ENCODE data around the gene MPZL2.

Gene MPZL2

DNA sequence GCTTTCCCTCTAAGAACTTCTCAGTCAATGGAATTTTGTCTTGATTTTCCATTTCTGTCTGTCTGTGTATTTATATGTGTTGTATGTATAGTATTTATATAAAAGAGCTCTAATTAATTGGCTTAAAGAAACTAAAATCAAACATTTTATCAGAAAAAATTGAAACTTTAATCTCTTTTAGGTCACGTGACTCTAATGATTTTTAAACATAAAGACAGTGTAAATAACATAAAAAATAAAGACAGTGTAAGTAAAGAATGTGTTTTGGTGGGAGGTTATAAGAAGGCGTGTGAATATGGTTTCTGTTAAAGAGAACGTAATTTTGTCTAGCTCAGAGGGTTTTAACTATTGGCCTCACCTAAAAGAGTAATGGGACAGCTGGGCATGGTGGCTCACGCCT is 41.7 kb downstream of the MPZL2 start:
- TF ChIP-seq CTCF (conservative IDR thresholded peaks at IDR 0.05; ENCODE audit: low read depth): no peak
- ChIA-PET POLR2A (ENCODE audit: low non-redundant PET) (no interaction called here), CTCF (interaction anchor here (0.7 kb wide), 1 partner anchor 482 kb away, joined by 5 read pairs; no protein-coding TSS in a partner anchor)
- no peak for DNase-seq (ENCODE audit: low spot score)
- H3K27ac ChIP-seq: no peak overlapping the region

GRCh38 chr11:118221419-118221818 is 42.7 kb downstream of the MPZL2 start:
- no peak for DNase-seq (ENCODE audit: low spot score)
- H3K27ac ChIP-seq: no peak overlapping the region
- CTCF ChIA-PET: no interaction called here
- POLR2A ChIA-PET (ENCODE audit: low non-redundant PET): no interaction called here
- TF ChIP-seq CTCF (conservative IDR thresholded peaks at IDR 0.05; ENCODE audit: low read depth): no peak

DNA sequence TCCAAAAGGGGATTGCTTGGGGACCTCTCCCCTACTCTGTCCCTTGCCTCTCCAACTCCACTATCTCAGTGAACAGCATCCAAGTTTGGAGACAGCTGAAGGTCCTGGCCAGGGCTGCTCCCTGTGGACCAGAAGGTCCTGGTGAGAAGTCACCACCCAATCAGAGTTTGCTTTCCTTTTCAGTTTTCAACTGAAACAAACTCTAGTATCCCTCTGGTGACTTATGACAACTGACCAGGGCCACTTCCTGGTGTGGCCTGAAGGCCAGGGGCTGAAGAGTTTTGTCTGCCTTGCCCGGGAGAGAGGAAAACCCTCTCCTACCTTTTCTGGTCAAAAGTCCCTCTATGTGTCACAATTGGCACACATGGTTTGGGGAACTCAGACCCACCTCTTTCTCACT is 44.4 kb downstream of the MPZL2 start:
- CTCF ChIA-PET: no interaction called here
- POLR2A ChIA-PET (ENCODE audit: low non-redundant PET): no interaction called here
- no peak for TF ChIP-seq CTCF (conservative IDR thresholded peaks at IDR 0.05; ENCODE audit: low read depth)
- no peak for DNase-seq (ENCODE audit: low spot score)
- H3K27ac ChIP-seq: no peak overlapping the region

GRCh38 chr11:118219244-118219643 is 44.9 kb downstream of the MPZL2 start:
- no peak for TF ChIP-seq CTCF (conservative IDR thresholded peaks at IDR 0.05; ENCODE audit: low read depth)
- H3K27ac ChIP-seq: no peak overlapping the region
- ChIA-PET CTCF (interaction anchor here (0.9 kb wide), 1 partner anchor 47 kb away, joined by 3 read pairs; no protein-coding TSS in a partner anchor), POLR2A (ENCODE audit: low non-redundant PET) (no interaction called here)
- no peak for DNase-seq (ENCODE audit: low spot score)

GRCh38 chr11:118217575-118217974 is 46.5 kb downstream of the MPZL2 start:
- TF ChIP-seq CTCF (conservative IDR thresholded peaks at IDR 0.05; ENCODE audit: low read depth): no peak
- POLR2A ChIA-PET (ENCODE audit: low non-redundant PET): no interaction called here
- no peak for DNase-seq (ENCODE audit: low spot score)
- no peak overlapping the region for H3K27ac ChIP-seq
- CTCF ChIA-PET: interaction anchor here (1.0 to 1.5 kb wide), 2 partner anchors 19 to 49 kb away, joined by 3 to 6 read pairs; no protein-coding TSS in a partner anchor

GRCh38 chr11:118216621-118217481 is 47.2 kb downstream of the MPZL2 start:
- H3K27ac ChIP-seq: no peak overlapping the region
- DNase-seq (ENCODE audit: low spot score): no peak
- ChIA-PET CTCF (interaction anchor here (0.8 to 1.5 kb wide), 3 partner anchors 10 to 48 kb away, joined by 3 to 6 read pairs (median 4); no protein-coding TSS in a partner anchor), POLR2A (ENCODE audit: low non-redundant PET) (no interaction called here)
- no peak for TF ChIP-seq CTCF (conservative IDR thresholded peaks at IDR 0.05; ENCODE audit: low read depth)
